NCI-H2107 treated with DMSO at 0.1 percent for 48 hours (cell line): ENCODE data around the gene TMEM95.

Experiments
- DNase-seq: peaks from one replicate; lab custom pipeline; 2025; ENCODE audit not compliant: unreplicated experiment; lab: John Stamatoyannopoulos, UW

The TMEM95 gene

DNA sequence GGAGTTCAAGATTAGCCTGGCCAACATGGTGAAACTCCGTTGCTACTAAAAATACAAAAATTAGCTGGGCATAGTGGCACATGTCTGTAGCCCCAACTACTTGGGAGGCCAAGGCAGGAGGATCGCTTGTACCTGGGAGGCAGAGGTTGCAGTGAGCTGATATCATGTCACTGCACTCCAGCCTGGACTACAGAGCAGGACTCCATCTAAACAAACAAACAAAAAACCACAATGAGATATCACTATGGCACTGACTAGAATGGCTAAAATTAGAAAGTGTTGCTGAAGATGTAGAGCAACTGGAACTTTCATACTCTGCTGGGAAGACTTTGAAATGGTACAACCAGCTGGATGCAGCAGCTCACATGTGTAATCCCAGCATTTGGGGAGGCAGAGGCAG, 19.4 kb downstream of the TMEM95 start:
- no peak for DNase-seq

GRCh38 chr17:7379134-7379533, 24.2 kb downstream of the TMEM95 start:
- no peak for DNase-seq

GRCh38 chr17:7380321-7380720, 25.4 kb downstream of the TMEM95 start:
- no peak for DNase-seq

- DNase-seq, result no peak
These were observed 26.1 kb downstream of the TMEM95 start, which contains the start of gene TNK1 for GRCh38 chr17:7380855-7381683. TNK1 (plus strand) TSS chr17:7381089; CDS start chr17:7382927, 1,838 bp downstream.

- no peak for DNase-seq
These were observed 27.9 kb downstream of the TMEM95 start for GRCh38 chr17:7382901-7383300.

DNA sequence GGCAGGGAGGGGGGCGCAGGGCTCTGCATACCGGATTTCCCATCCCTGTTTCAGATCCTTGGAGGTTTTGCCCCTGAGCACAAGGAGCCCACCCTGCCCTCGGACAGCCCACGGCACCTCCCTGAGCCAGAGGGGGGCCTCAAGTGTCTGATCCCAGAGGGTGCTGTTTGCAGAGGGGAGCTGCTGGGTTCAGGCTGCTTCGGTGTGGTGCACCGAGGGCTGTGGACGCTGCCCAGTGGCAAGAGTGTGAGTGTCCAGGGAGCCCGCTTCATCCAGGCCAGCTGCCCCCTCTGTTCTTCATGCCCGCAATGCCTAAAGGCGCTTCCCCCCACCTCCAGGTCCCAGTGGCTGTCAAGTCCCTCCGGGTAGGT, 28.4 kb downstream of the TMEM95 start:
- DNase-seq, result no peak

GRCh38 chr17:7383742-7384488, 29.0 kb downstream of the TMEM95 start:
- DNase-seq, result no peak

- DNase-seq, result no peak
These were observed 29.6 kb downstream of the TMEM95 start for GRCh38 chr17:7384489-7385081.

GRCh38 chr17:7388856-7389255, 33.9 kb downstream of the TMEM95 start:
- DNase-seq, result no peak

DNA sequence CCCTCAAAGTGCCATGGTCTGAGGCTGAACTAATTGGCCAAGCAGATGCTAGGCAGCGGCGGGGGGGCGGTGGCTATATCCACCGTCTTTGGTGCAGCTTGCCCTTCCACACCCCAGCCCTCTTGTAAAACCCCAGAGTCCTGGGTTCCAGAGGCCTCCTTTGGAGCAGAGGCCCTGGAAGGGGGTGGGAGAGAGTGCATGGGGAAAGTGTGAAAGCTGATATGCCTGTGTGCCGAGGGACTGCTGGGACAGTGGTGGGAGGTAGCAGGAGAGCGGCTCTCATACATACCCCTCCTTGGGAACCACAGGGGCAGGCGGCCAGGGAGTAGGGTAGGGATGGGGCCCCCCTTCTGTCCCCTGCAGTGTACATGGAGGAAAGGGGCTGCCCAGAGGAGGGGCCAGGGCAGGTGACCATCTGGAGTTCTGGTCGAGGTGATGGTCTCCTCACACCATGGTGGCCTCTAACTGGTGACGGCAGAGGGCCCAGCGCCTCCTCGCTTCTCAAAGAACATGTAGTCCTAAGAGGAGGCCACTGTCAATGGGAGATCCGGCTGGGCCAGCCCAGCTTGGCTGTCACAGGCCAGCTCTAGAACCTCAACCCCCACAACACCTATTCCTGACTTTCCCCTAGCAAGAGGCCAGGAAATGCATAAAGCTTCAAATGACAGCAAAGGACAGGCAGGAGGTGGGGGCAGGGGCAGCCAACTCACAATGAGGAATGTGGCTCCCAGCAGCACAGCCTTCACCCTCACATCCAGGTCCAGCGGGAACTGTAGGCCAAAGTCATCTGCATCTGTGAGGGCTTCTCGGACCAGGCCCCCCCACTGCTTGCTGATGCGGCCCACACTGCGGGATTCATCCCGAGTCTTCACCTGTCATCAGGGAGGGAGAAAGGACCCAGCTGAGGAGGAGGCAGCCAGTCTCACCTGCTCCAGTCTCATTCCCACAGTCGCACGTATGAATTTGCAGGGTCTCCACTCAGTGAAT, 35.3 kb downstream of the TMEM95 start:
- no peak for DNase-seq

- no peak for DNase-seq
These were observed 36.4 kb downstream of the TMEM95 start for GRCh38 chr17:7391307-7391706.

DNA sequence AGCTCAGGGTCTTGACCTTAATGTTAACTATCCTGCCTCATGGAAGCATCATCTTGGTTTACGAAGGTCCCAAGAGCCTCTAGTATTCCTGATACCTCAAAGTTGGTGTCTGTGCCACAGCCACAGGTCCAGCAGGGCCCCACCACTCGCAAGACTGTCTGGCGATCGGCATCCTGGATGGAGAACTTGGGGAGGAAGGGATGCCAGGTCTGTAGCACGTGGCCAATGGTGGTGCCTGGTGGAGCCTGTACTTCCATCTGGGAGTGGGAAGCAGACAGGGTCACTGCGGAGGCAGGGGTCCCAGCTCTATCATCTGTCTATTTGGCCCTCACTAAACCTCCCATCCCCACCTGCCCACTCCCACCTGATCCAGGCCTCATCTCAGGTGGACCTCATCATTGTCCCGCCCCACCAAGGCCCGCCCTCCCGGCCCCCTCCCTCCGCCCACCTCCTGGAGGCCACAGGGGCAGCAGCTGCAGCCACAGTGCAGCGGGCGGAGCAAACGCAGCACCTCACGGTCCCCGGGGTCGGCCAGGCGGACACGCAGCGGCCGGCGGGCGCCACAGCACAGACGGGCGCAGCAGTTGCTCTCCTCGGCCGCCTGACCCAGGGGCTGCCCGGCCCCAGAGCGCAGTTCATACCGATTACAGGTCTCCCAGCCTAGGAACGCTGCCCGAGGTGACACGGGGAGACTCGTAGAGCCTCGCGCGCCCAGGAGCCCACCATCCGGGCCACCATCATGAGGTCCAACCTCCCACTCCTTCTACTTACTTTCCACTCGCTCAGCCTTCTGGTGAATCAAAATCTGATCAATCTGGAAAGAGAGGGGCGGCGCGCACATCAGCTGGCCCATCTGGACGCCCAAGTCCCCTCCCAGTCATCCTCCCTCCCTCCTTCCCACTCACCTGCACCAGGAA, 38.0 kb downstream of the TMEM95 start:
- DNase-seq, result no peak

DNA sequence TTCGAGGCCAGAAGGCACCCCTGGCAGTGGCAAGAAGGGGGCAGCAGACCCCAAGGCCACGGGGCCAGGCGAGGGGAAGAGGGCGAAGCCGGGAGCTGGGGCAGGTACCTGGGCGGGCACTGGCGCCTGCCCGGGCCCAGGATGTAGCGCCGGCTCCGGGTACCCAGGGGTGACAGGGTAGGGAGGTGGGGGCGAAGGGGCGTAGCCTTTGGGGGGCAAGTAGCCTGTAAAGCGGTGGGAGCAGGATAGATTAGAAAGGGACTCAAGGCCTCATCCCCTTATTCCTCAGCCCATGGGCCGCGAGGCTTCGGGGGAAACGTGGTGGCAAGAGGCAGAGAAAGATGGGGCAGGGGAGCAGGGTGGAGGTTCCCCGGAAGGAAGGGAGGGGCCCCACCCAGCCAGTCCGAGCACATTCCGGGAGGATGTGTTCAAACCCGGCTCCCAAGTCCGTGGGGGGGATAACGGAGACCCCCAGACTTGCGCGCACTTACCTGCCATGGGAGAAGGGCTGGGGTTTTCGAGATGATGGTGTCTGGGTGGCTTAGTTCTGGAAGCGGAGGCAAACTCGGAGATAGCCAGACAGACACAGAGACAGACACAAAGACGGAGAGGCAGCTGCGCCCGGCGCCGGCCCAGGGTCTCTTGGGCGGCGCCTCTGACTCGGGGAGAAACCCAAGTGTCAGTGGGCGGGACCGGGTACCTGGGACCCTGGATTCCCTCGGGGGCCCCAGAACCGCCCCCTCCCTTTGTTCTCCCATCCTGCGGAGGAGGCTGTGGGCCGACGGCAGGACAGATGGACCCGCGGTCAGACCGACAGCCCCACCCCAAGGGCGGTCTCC, 38.9 kb downstream of the TMEM95 start:
- no peak for DNase-seq

- DNase-seq, result no peak
These were observed 39.7 kb downstream of the TMEM95 start, which contains the start of gene PLSCR3 for GRCh38 chr17:7394452-7395191. PLSCR3 (minus strand) TSS chr17:7394525; CDS start chr17:7394110, 415 bp downstream.

DNA sequence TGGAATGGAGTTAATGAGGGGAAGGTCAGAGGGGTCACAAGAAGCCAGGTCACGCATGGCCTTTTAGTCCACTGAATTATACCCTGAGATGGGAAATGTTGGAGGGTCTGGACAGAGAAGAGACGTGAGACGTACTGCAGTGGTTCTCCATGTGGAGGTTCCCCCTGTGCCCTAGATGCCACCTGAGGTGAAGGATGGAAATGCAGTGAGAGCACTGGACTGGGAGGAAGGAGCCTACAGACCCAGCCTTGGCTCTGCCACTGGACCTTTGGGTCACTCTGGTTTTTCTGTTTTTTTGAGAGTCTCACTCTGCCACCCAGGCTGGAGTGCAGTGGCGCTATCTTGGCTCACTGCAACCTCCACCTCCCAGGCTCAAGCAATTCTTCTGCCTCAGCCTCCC, 41.2 kb downstream of the TMEM95 start:
- DNase-seq, result no peak

GRCh38 chr17:7398612-7399011, 43.7 kb downstream of the TMEM95 start:
- DNase-seq, result no peak

DNA sequence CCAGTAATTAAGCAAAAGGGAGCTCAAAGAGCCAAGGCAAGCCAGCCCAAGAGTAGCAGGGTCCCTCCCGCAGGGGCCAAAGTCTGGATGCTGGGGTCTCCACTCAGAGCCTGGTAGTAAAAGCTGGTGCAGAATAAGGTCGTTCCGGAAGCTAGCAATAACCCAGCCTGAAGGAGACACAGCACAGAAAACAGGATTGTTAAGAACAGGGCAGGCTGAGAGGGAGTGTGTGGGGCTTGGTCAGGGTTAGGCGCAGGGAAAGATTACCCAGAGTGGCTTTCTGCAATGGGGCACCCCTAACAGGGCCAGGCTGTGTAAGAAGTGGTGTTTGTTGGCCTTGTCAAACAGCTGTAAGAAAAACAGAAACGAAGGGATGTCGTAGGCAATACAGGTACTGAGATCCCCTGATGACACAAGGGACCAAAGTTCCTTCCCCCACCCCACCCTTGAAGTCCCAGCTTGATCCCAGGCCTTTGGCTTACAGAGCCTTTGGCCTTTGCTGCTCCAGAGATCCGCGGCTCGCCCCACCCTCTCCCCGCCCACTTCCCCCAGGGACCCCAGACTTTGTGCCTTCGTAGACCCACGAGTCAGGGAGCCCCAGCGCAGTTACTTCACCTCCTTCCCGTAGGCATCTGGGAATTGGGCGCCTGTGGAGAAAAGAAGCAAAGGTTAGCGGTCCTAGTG, 48.2 kb downstream of the TMEM95 start:
- no peak for DNase-seq

DNA sequence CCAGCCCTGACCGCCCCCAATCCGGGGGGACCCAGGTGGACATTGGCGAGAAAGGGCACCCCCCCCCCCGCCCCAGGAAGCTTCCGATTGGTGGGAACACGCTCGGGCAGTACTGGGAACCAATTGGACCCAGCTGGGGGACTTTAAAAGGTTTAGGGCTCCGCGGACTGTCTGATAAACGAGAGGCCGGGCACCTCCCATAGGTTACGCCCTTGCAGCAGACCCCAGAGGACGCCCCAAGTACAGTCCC, 48.7 kb downstream of the TMEM95 start:
- DNase-seq, result no peak
